K562 (cell line): Measurements from ENCODE around the gene C1orf50. TPM values are rescaled to one million over a fixed set of nuclear protein-coding genes. Genes with fewer than 3 reads are reported as not detected.
A peak's percentile ranks its signal among the peaks of the same experiment; 100 is the strongest.

ENCODE experiments used
- CBX3 ChIP-seq, 2 experiments: IDR thresholded peaks; 1 replicate in 1 of 2; 2 replicates in 1 of 2; pipeline ENCODE4 v1.6.1; 2012; ENCODE audit warnings: inconsistent platforms in 2 of 2, low read length in 2 of 2, borderline replicate concordance in 1 of 2, control low read depth in 1 of 2
- CHD4 ChIP-seq: fragments of 200-600 bp; sonication (generic); IDR thresholded peaks from 3 replicates; pipeline ENCODE4 v1.6.1; 2012; ENCODE audit warnings: low read depth, mild to moderate bottlenecking, mixed read lengths, low read length, inconsistent platforms; ENCODE audit not compliant: insufficient read depth, insufficient replicate concordance, poor library complexity, severe bottlenecking
- ERF ChIP-seq: fragments of 450-650 bp; formaldehyde crosslinking; IDR thresholded peaks from 2 replicates; pipeline ENCODE4 v1.4.0; 2020; ENCODE audit warnings: mild to moderate bottlenecking, mixed read lengths
- MAZ ChIP-seq, 2 experiments: fragments of 450-650 bp in 1 of 2; sonication (generic) in 1 of 2; formaldehyde crosslinking; IDR thresholded peaks in 1 of 2; conservative IDR thresholded peaks in 1 of 2; 2 replicates each; pipeline versions ENCODE4 v1.4.0 to v1.5.0; 2020; ENCODE audit warnings: mild to moderate bottlenecking in 1 of 2, missing genetic modification reagents in 1 of 2
- MEIS2 ChIP-seq: fragments of 450-650 bp; IDR thresholded peaks from 2 replicates; pipeline ENCODE4 v1.6.1; 2014; ENCODE audit warnings: mild to moderate bottlenecking; ENCODE audit not compliant: partially characterized antibody
- NFRKB ChIP-seq: fragments of 450-650 bp; IDR thresholded peaks from 2 replicates; pipeline ENCODE4 v1.6.1; 2016; ENCODE audit warnings: low read depth
- PHF8 ChIP-seq: fragments of 200-600 bp; sonication (generic); IDR thresholded peaks from 2 replicates; pipeline ENCODE4 v1.6.1; 2012; ENCODE audit warnings: mixed run types, mild to moderate bottlenecking, inconsistent platforms, low read length, moderate library complexity, borderline replicate concordance
- POLR2H ChIP-seq: IDR thresholded peaks from 2 replicates; pipeline ENCODE4 v1.6.1; 2016; ENCODE audit warnings: missing genetic modification characterization, low read depth, mild to moderate bottlenecking, control low read depth, missing compliant biosample characterization, moderate library complexity
- PRPF4 ChIP-seq: fragments of 200-400 bp; formaldehyde crosslinking; IDR thresholded peaks from one replicate; pipeline ENCODE4 v1.6.1; 2017; ENCODE audit warnings: low read length, low read depth, mild to moderate bottlenecking; ENCODE audit not compliant: insufficient read depth, poor library complexity, severe bottlenecking
- THRB ChIP-seq: fragments of 450-650 bp; formaldehyde crosslinking; conservative IDR thresholded peaks from 2 replicates; pipeline ENCODE4 v1.4.0; 2022; ENCODE audit warnings: mild to moderate bottlenecking, missing genetic modification characterization
- TOE1 ChIP-seq, 2 experiments: fragments of 450-650 bp in 1 of 2; sonication (generic) in 1 of 2; formaldehyde crosslinking in 1 of 2; IDR thresholded peaks; 2 replicates each; pipeline versions ENCODE4 v1.7.1 to v1.8.0; 2016 to 2022; ENCODE audit warnings: borderline replicate concordance in 2 of 2, mild to moderate bottlenecking in 2 of 2, antibody characterized with exemption in 1 of 2, inconsistent platforms in 1 of 2, low read depth in 1 of 2, missing genetic modification reagents in 1 of 2, moderate library complexity in 1 of 2
- ZBTB40 ChIP-seq, 2 experiments: fragments of 450-650 bp in 1 of 2; sonication (generic) in 1 of 2; formaldehyde crosslinking in 1 of 2; IDR thresholded peaks; 2 replicates each; pipeline versions ENCODE4 v1.7.1 to v1.9.0; 2016 to 2022; ENCODE audit warnings: inconsistent platforms in 1 of 2, mild to moderate bottlenecking in 1 of 2, missing genetic modification reagents in 1 of 2
- ZNF77 ChIP-seq: fragments of 250-450 bp; sonication (Bioruptor Pico); IDR thresholded peaks from 2 replicates; pipeline ENCODE4 v1.5.0; 2020
- polyA plus RNA-seq, 8 experiments: library from polyadenylated mRNA; depleted of rRNA in 4 of 8; stranded (reverse) in 5 of 8; unstranded in 3 of 8; fragments of >200 nt; fragmentation: Nextera tagmentation in 2 of 8; fragmentation: Illumina TruSeq in 1 of 8; extraction: Ambion mirVana in 2 of 8; extraction: Trizol in 1 of 8; gene quantifications; 2 replicates each; pipeline versions ENCODE4 v1.2.1 to v1.2.3, GENCODE V29; 2011 to 2014; ENCODE audit warnings: inconsistent platforms in 1 of 8, missing spikeins in 1 of 8
- total RNA-seq, 7 experiments: library from RNA; depleted of rRNA in 6 of 7; stranded (reverse); fragments of >200 nt in 6 of 7; fragmentation: Illumina TruSeq in 2 of 7; extraction: Trizol in 2 of 7; gene quantifications; 2 replicates each; pipeline versions ENCODE4 v1.2.1 to v1.2.3, GENCODE V29; 2011 to 2021; ENCODE audit warnings: low replicate concordance in 1 of 7

The C1orf50 gene
- total and polyA plus RNA-seq, 9 of the 15 experiments (the other 6 are each of a cell fraction or from before 2014, with no cell fraction given): 0.55 to 13.9 (median 5.2) TPM

GRCh38 chr1:42816585-42817439 is 49.8 kb downstream of the C1orf50 start, which contains the start of the genes ERMAP and SVBP (continued):
- 0 out of 2 replicates have a peak, but pooled peaks have one; percentile 15 for TF ChIP-seq ZBTB40 (IDR thresholded peaks at IDR 0.05)
- no peak for TF ChIP-seq ZBTB40 (CRISPR knock-in tag; IDR thresholded peaks at IDR 0.05)
- no peak for TF ChIP-seq CBX3 (IDR thresholded peaks at IDR 0.05; ENCODE audit: borderline replicate concordance in 1 of 2, low read length in 2 of 2)
- peak; percentile 73 for TF ChIP-seq CHD4
- TF ChIP-seq POLR2H (tag): peak; percentile 85
- TF ChIP-seq ZNF77 (CRISPR knock-in tag): no peak
- TF ChIP-seq PHF8: peak; percentile 92
- peak; percentile 68 for TF ChIP-seq PRPF4
- no peak for TF ChIP-seq THRB (CRISPR knock-in tag)
- TF ChIP-seq NFRKB: peak; percentile 78; the same call in 1 of the 2 replicates
- TF ChIP-seq ERF (CRISPR knock-in tag): 0 out of 2 replicates have a peak, but pooled peaks have one; percentile 42
- peak; percentile 72 for TF ChIP-seq MEIS2
- peak; percentile 92 to 99 for TF ChIP-seq MAZ (CRISPR knock-in tag; conservative IDR thresholded peaks at IDR 0.05 in 1 of 2, IDR thresholded peaks at IDR 0.05 in 1 of 2)
- 0 out of 2 replicates have a peak, but pooled peaks have one; percentile 51 for TF ChIP-seq TOE1 (IDR thresholded peaks at IDR 0.05; ENCODE audit: borderline replicate concordance)
- TF ChIP-seq TOE1 (CRISPR knock-in tag; IDR thresholded peaks at IDR 0.05; ENCODE audit: borderline replicate concordance, low read depth): no peak
